Brain microvascular endothelial cell (primary cell): ENCODE results near the gene EFHC1.

Source experiments
- DNase-seq: peaks from one replicate; pipeline ENCODE4 v3.0.0-alpha.2; 2020
- H3K27ac ChIP-seq: fragments of 250-450 bp; sonication (Bioruptor Pico); 2 replicates; pipeline ENCODE4 v1.5.1; 2020; ENCODE audit warnings: mild to moderate bottlenecking, moderate library complexity
- H3K27me3 ChIP-seq: fragments of 250-450 bp; sonication (Bioruptor Pico); replicated peaks from 2 replicates; pipeline ENCODE4 v1.5.1; 2020; ENCODE audit warnings: mild to moderate bottlenecking
- H3K36me3 ChIP-seq: fragments of 250-450 bp; sonication (Bioruptor Pico); replicated peaks from 2 replicates; pipeline ENCODE4 v1.5.1; 2020; ENCODE audit warnings: mild to moderate bottlenecking
- H3K4me3 ChIP-seq: 2 replicates; pipeline ENCODE4 v1.5.1; 2011; ENCODE audit warnings: low read depth, mild to moderate bottlenecking, control low read depth, low read length, moderate library complexity
- in situ Hi-C: cut with HindIII; loops from 2 replicates; pipeline ENCODE4 v1.10.0; 2017; ENCODE audit warnings: low sequenced_read_pairs, low pct_ligation_motif_present
- TF ChIP-seq, protein P1 (sequence below): IDR thresholded peaks from 2 replicates; pipeline ENCODE4 v1.5.1; 2011; ENCODE audit warnings: low read depth, mild to moderate bottlenecking, moderate library complexity, low read length, control low read depth, inconsistent platforms; ENCODE audit errors: missing control alignments

Gene EFHC1

GRCh38 chr6:52417675-52418111 lies 2.4 kb upstream of the EFHC1 start:
- H3K36me3 ChIP-seq, result no peaks in the 10 kb centered on the region
- TF ChIP-seq, protein P1, sequence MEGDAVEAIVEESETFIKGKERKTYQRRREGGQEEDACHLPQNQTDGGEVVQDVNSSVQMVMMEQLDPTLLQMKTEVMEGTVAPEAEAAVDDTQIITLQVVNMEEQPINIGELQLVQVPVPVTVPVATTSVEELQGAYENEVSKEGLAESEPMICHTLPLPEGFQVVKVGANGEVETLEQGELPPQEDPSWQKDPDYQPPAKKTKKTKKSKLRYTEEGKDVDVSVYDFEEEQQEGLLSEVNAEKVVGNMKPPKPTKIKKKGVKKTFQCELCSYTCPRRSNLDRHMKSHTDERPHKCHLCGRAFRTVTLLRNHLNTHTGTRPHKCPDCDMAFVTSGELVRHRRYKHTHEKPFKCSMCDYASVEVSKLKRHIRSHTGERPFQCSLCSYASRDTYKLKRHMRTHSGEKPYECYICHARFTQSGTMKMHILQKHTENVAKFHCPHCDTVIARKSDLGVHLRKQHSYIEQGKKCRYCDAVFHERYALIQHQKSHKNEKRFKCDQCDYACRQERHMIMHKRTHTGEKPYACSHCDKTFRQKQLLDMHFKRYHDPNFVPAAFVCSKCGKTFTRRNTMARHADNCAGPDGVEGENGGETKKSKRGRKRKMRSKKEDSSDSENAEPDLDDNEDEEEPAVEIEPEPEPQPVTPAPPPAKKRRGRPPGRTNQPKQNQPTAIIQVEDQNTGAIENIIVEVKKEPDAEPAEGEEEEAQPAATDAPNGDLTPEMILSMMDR, result no peak

GRCh38 chr6:52418606-52419005 lies 1.5 kb upstream of the EFHC1 start:
- H3K27ac ChIP-seq, result no peak overlapping the region
- TF ChIP-seq, protein P1, result no peak
- no peaks in the 10 kb centered on the region for H3K27me3 ChIP-seq
- in situ Hi-C loops, result loop anchor here (25.0 kb wide), 1 partner anchor 244 kb away; the partner anchor contains the start of gene TMEM14A
- DNase-seq, result no peak
- no peak overlapping the region for H3K4me3 ChIP-seq
- no peaks in the 10 kb centered on the region for H3K36me3 ChIP-seq

More at GRCh38 chr6:52417675-52418111, 2.4 kb upstream of the EFHC1 start:
- Histone ChIP-seq H3K27ac (peak overlapping the region; percentile 66), H3K27me3 (no peaks in the 10 kb centered on the region), H3K4me3 (no peak overlapping the region)
- DNase-seq, result peak; percentile 69
- in situ Hi-C loops, result loop anchor here (25.0 kb wide), 1 partner anchor 245 kb away; the partner anchor contains the start of gene TMEM14A

DNA sequence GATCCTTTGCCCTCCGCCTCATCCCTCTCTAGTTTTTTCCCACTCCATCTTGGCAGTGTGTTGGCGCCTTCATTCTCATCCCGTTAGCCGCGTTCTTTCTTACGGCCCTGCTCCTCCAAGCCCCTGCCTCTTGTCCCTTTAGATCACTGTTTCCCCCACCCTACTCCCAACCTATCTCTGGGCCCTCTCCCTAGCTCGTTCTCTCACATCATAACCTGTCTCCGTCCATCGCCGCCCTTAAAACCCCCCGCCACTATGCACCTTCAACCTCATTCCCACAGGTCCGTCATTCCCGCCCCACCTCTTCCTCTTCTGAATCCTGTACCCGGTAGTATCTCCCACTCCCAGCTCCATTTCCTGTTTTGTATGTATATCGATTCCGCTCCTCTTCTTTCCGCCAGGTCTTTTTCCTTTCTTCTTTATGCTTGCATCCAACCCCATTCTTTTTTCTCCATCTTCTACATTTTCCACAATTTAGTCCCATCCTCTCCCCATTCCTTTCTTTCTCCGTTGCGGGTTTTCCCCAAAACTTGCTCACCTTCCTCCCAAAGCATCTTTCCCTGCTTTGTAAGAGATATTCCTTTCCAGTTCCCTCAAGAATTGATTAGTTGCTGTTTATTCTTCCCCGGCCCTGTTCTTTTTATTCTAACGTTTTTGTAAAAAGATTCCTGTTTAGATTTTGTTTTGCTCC lies 671 bp downstream of the EFHC1 start:
- TF ChIP-seq, protein P1, result no peak
- peak overlapping the region; percentile 86 for H3K27ac ChIP-seq
- H3K4me3 ChIP-seq, result peak overlapping the region; percentile 85
- H3K36me3 ChIP-seq, result no peaks in the 10 kb centered on the region
- no peaks in the 10 kb centered on the region for H3K27me3 ChIP-seq
- peak; percentile 28 for DNase-seq
- in situ Hi-C loops, result loop anchor here (25.0 kb wide), 1 partner anchor 241 kb away; the partner anchor contains the start of gene TMEM14A

GRCh38 chr6:52422156-52422555 lies 2.0 kb downstream of the EFHC1 start:
- Histone ChIP-seq H3K27me3 (no peaks in the 10 kb centered on the region), H3K27ac (no peak overlapping the region), H3K36me3 (no peaks in the 10 kb centered on the region), H3K4me3 (no peak overlapping the region)
- TF ChIP-seq, protein P1, result no peak
- in situ Hi-C loops, result loop anchor here (25.0 kb wide), 1 partner anchor 240 kb away; the partner anchor contains the start of gene TMEM14A
- DNase-seq, result no peak

DNA sequence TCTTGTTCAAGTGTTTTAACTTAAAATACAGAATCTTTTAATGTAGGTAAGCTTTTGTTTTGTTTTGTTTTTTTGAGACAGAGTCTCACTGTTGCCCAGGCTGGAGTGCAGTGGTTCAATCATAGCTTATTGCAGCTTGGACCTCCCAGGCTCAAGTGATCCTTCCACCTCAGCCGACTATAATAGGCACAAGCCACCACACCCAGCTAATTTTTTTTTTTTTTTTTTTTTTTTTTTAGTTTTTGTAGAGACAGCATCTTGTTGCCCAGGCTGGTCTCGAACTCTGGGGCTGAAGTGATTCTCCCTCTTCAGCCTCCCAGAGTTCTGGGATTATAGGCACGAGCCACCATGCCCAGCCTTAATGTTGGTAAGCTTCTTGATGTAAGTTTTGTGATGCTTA lies 3.3 kb downstream of the EFHC1 start:
- DNase-seq, result no peak
- peak overlapping the region; percentile 72 for H3K27ac ChIP-seq
- TF ChIP-seq, protein P1, result no peak
- H3K27me3 ChIP-seq, result no peaks in the 10 kb centered on the region
- no peaks in the 10 kb centered on the region for H3K36me3 ChIP-seq
- in situ Hi-C loops, result loop anchor here (25.0 kb wide), 1 partner anchor 239 kb away; the partner anchor contains the start of gene TMEM14A
- no peak overlapping the region for H3K4me3 ChIP-seq
